T47D (cell line): ENCODE results near the gene B3GNT9.

Experiments
- DNase-seq, 2 experiments: peaks; one replicate each; pipeline versions ENCODE4 v3.0.0 to v3.0.0-alpha.2; 2011 to 2012; ENCODE audit warnings: low read depth in 1 of 2, low spot score in 1 of 2
- JUND ChIP-seq: IDR thresholded peaks from 2 replicates; pipeline ENCODE4 v1.6.1; 2012; ENCODE audit warnings: low read depth
- in situ Hi-C: cut with HindIII; loops from 2 replicates; pipeline ENCODE4 v1.10.0; 2016; ENCODE audit warnings: low sequenced_read_pairs, low pct_unique_long_range_greater_than_20kb

The B3GNT9 gene

DNA sequence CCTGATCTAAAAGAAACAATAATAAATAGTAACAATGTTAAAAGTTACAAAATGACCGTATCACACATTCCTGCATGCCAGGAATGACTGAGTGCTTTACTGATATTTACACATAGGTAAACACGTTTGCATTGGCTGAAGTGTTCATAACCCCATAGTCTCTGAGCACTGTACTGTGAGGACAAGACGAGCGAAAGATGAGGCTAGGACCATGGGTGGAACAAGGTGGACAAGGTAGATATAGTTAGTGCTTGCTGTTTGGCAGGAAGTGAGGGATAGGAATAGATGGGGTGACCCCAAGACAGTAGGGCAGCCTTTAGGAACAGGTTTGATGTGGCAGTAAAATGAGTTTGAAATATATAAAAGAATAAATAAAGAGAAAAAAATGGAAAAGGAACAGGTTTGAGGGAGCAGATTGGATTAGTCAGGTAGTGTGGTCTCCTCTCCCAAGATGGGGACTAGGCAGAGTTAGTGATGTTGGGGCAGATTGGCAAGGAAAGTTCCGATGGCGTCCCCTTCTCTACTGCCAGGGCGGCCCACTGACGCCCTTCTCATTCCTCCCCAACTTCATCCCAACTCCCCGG lies 40.7 kb upstream of the B3GNT9 start:
- TF ChIP-seq JUND = no peak
- no peak for DNase-seq
- in situ Hi-C loops = no loop called here

DNA sequence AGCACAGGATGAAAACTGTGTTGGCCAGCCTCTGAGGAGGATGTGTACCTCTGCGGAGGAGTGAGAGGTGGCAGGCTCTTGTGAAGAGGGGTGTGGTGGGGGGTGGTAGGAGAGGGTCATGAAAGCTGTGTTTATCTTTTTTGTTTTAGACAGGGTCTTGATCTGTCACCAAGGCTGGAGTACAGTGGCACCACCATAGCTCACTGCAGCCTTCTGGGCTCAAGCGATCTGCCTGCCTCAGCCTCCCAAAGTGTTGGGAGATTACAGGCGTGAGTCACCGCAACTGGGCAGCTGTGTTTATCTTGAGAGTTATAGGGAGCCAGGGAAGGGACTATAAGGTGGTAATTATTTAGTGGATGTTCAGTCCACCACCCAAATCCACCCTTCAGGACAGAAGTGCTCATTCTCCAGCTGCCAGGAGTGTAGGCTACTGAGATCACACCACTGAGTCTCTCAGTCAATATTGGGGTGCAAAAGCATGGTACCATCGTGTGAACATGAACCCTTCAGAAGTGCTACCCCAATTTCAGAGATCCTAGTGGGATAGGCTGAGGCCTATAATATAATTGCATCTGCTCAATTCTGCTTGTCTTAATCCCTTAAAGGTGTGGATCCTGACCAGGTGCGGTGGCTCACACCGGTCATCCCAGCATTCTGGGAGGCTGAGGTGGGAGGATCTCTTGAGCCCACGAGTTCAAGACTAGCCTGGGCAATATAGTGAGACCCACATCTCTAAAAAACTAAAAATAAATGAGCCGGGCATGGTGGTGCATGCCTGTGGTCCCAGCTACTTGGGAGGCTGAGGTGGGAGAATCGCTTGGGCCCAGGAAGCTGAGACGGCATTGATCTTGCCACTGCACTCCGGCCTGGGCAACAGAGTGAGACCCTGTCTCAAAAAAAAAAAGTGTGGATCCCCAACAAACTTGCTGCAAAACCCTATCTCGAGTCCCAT lies 39.9 kb upstream of the B3GNT9 start:
- in situ Hi-C loops = no loop called here
- DNase-seq = no peak
- TF ChIP-seq JUND = no peak

DNA sequence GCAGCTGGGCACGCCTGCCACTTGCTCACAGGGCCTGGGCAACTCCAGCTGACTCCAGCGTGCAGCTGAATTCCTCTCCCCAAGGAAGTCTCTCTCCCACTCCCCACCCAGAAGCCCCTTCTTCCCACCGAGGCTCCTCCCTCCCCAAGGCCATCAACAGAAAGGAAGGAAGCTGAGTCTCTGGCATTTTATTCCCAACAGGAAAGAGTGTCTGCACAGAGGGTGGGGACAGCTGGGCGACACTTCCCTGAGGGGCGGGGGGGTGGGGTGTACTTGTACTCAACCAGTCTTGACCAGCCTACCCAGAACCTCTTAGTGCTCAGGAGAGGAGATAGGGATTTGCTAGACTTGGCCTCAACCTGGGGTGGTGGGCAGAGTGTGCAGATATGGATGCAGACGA lies 39.2 kb upstream of the B3GNT9 start, which contains the start of gene EXOC3L1:
Gene EXOC3L1 (minus strand): TSS at position 96 of the 400 bp plus-strand sequence. CDS start 460 bp downstream, outside the sequence.
- no peak for TF ChIP-seq JUND
- in situ Hi-C loops = no loop called here
- no peak for DNase-seq

DNA sequence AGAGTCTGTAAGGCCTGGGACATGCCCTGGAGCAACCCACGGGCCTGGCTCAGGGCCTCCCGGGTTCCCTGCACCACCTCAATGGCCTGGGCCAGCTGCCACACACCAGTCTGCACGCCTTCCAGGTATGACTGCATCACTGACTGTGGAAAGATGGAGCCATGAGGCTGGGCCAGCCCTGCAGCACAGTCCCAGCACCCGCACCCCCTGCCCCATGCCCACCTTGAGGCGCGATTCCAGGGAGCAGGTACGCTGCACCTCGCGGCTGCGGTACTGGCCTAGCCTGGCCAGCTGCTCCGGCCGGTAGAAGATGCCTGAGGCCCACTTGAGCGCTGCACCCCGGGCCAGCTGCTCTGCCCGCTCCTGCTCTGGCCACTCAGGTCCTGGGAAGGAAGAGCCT lies 38.0 kb upstream of the B3GNT9 start:
- DNase-seq = no peak
- in situ Hi-C loops = no loop called here
- no peak for TF ChIP-seq JUND

DNA sequence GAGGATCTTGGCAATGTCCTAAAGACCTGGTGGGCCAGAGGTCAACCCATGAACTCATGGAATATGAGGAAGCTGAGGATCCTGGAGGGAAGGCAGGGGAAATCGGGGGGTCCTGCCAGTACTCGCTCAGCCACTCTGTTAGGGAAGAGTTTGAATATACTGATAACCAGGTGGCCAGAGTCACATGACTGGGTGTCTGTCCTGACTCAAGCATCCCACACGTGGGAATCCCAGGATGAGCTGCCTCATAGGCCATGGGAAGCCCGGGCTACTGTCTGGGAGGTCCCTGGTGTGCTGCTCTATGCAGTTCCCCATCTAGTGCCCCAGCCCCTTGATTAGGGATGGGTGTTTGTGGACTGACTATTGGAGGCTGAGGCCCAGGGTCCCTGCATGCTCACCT lies 37.5 kb upstream of the B3GNT9 start:
- DNase-seq = no peak
- in situ Hi-C loops = no loop called here
- TF ChIP-seq JUND = no peak

DNA sequence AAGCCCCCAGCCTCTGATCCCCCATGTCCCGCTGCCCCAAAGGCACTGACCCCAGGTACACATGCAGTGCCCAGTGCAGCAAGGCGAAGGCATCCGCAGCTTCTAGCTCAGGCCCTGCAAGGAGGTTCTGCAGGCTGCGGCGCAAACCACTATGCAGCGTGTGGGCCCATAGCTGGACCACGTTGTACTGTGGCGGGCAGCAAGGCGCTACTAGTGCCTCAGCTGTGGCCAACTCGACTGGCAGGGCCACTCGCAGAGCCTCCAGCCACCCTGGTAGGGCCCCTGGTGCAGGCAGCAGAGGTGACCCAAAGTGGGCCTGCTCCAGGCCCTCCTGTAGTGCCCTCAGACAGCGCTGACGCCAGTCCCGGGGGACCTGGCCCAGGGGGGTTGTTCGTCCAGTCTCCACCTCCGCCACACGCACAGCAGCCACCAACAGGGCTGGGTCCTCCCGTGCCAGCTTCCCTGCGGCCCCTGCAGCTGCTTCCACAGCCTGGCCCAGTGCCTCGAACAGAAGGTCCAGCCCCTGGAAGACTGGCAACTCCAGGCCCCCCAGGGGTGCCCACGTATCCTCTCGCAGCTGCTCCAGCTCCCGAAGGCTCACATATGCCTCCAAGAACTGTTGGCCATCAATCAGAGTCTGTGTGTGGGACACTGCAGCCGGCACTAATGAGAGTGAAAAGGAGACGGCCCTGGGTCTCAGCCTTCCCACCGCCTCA lies 36.5 kb upstream of the B3GNT9 start:
- no peak for TF ChIP-seq JUND
- in situ Hi-C loops = no loop called here
- no peak for DNase-seq

DNA sequence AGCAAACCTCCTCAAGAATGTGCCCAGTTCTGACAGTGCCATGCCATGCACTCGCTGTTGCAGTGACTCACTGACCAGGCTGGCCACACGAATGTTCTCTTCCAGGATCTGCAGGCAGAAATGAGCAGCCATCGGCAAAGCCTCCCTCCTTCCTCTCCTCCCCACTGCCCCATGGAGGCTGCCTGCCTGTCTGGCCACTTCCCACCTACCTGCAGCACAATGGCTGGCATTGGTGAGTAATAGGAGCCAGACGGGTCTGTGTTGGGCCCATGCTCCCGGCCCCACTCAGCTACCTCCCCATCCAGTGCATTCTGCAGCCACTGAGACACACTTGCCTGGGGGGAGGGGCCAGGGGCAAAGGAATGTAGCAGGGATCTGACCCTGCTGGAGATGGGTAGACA lies 35.8 kb upstream of the B3GNT9 start:
- in situ Hi-C loops = no loop called here
- no peak for DNase-seq
- TF ChIP-seq JUND = no peak

DNA sequence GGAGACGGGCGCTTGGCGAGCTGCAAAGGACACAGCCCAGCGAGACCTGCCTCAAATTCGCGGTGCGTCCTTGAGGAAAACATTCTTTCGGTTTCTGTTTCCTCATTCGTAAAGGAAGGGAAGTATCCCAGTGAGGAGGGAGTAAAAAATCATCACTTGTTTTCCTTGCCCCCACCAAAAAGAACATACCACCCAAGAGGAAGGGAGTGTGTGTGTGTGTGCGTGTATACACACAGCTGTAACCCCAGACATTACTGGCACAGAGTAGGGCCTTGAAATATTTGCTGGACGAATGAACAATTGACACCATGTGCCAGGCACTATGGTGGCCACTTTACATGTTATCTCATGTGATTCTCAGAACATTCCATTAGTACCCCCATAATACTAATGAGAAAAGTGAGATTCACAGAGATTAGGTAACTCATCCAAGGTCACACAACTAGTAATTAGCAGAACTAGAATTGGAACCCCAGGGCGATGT lies 34.9 kb upstream of the B3GNT9 start:
- no peak for TF ChIP-seq JUND
- in situ Hi-C loops = no loop called here
- DNase-seq = no peak

DNA sequence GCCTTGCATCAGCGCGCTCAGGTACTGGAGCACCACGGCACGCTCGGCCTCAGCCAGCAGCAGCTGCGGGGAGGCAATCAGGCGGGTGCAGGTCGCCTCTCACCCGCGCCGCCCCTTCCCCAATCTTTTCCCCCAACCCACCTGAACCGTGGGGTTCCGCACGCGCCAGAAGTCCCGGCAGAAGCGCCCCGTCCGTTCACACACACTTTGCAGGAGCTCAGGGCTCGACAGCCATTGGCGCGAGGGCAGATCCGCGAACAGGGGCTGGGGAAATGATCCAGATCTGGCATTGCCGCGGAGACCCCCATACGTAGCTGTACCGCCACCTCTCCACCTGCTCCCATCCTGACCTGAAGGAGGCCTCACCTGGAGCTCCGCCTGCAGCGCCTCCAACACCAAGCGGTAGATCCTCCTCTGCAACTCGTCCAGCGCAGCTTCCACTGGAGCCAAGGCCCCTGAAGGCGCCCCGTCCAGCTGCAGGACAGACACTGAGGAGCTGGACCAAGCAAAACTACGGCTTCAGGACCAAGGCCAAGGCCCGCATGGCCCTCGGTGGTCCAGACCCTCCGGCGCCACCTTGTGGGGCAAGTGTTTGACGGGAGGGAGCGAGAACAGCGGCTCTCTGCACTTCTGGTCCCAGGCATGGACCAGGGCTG lies 34.3 kb upstream of the B3GNT9 start:
- no peak for TF ChIP-seq JUND
- DNase-seq = peak; percentile 63 to 92
- in situ Hi-C loops = no loop called here

DNA sequence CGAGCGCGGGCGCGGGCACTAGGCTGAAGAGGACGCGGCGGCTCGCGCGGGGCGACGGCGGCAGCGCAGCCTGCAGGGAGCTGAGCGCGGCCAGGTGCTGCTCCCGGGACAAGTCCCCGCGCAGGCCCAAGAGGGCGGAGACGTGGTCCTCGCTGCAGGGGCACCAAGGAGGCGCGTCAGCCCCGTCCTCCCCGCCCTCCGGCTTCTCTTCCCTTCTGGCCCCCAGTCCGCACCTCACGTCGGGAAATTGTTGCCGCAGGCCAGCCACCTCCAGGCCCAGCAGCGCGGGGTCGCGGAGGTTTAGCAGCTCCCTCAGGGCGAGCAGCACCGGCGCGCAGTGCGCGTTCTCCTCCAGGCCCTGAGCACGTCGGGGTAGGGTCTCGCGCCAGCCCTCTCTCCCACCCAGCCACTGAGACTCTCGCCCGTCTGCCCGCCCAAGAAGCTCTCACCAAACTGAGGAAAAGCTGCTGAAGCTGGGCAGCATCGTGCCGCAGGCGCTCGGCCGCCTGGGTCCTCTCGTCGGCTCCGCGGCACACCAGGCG lies 33.7 kb upstream of the B3GNT9 start:
- peak in 1 of 2 experiments; percentile 39 for DNase-seq
- in situ Hi-C loops = no loop called here
- no peak for TF ChIP-seq JUND

DNA sequence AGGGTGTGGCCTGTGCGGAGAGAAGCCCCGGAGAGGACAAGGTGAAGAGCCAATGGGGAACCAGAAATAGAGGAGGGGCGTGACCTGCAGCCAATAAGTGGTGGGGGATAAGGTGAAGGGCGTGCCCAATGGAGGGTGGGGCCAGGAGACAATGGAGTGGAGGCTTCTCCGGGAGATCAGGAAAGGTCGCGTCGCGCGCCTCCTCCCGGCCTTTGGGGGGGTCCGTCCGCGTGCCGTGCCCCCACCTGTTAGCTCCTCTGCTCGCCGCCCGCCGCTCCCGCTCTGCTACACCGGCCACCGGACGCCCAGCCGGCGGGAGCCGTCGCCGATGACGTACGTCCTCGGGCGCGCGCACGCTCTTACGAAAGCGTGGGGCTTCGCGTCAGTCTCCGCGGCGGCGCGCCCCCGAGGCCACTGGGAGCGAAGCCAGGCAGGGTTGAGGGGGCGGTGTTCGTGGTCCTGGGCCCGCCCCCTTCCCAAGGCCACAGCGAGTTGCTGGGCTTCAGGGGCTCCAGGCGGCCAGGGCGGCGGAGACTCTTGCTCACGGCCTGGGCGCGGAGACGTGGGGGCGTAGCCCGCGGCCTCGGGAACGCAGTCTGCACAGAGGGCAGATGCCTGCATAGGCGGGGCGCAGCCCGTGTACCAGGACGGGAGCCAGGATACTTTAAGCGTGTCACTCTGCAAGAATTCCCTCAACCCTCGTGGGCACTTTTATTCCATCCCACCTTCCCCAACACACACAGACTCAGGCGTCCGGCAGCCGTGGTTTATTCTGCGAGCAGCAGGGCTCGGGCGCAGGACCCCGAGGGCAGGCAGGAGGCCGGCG lies 33.0 kb upstream of the B3GNT9 start, which contains the start of gene MATCAP1:
Gene MATCAP1 (minus strand): TSS at position 337 of the 826 bp plus-strand sequence. CDS start 3,353 bp downstream, outside the sequence.
- TF ChIP-seq JUND = no peak
- in situ Hi-C loops = no loop called here
- DNase-seq = peak; percentile 97 to 98
